ENCODE results near the gene LCN10. TPM values are rescaled to one million over a fixed set of nuclear protein-coding genes. Genes with fewer than 3 reads are reported as not detected.

Gene LCN10
- total RNA-seq, 1 experiment from 2014 or later: 1.5 TPM

- H2BK15ac ChIP-seq (ENCODE audit: low read depth, low read length): no peak overlapping the region
- no peak overlapping the region for H3K56ac ChIP-seq (ENCODE audit: insufficient read length, low read depth, low read length)
- no peaks in the 10 kb centered on the region for H3K9me3 ChIP-seq (ENCODE audit: control insufficient read depth, low read depth, low read length)
- no peak overlapping the region for H2AK5ac ChIP-seq (ENCODE audit: insufficient read length, low read length)
- no peaks in the 10 kb centered on the region for H3K4me1 ChIP-seq (ENCODE audit: insufficient read depth, low read length)
- no peak overlapping the region for H4K8ac ChIP-seq (replicated peaks; ENCODE audit: insufficient read length, low read depth, low read length)
- H3K14ac ChIP-seq (ENCODE audit: insufficient read depth, low read length): no peak overlapping the region
- no peak overlapping the region for H2BK12ac ChIP-seq (ENCODE audit: insufficient read length, low read depth, low read length)
- H3K23me2 ChIP-seq (ENCODE audit: insufficient read length, low read depth, low read length, poor library complexity, severe bottlenecking): peaks cover 7% of the 10 kb centered on the region
- no peak overlapping the region for H4K91ac ChIP-seq (ENCODE audit: insufficient read length, low read depth, low read length)
- H3K4me2 ChIP-seq (ENCODE audit: insufficient read depth, insufficient read length, low read length): no peak overlapping the region
- no peaks in the 10 kb centered on the region for H3K79me2 ChIP-seq (ENCODE audit: insufficient read depth, low read length)
- Mint-ChIP-seq H3K4me1 (no peaks in the 10 kb centered on the region), H3K27ac (no peak overlapping the region), H3K9me3 (no peaks in the 10 kb centered on the region), H3K36me3 (ENCODE audit: insufficient read depth in 1 of 3, low read depth in 3 of 3) (no peaks in the 10 kb centered on the region), H3K27me3 (ENCODE audit: low read depth) (peaks cover 60% of the 10 kb centered on the region), H3K4me3 (no peak overlapping the region)
- no peak overlapping the region for H3K9ac ChIP-seq (ENCODE audit: extremely low read depth, insufficient read length, low read length)
- H3K4ac ChIP-seq (ENCODE audit: low read depth, low read length): no peak overlapping the region
- TF ChIP-seq CTCF (conservative IDR thresholded peaks at IDR 0.05): no peak
- no peak overlapping the region for H3T11ph ChIP-seq (ENCODE audit: low read length)
- no peak overlapping the region for H3K18ac ChIP-seq (ENCODE audit: insufficient read length, low read depth, low read length)
- no peak overlapping the region for H2BK20ac ChIP-seq (ENCODE audit: low read depth, low read length, poor library complexity, severe bottlenecking)
- no peaks in the 10 kb centered on the region for H4K20me1 ChIP-seq (ENCODE audit: control insufficient read depth, insufficient read depth, insufficient read length)
- H2BK120ac ChIP-seq (ENCODE audit: low read depth, low read length, poor library complexity, severe bottlenecking): no peak overlapping the region
- no peak overlapping the region for H2BK5ac ChIP-seq (ENCODE audit: insufficient read length, low read length)
- H2AFZ ChIP-seq (ENCODE audit: low read length): no peak overlapping the region
- no peaks in the 10 kb centered on the region for H3K27me3 ChIP-seq (ENCODE audit: insufficient read depth, low read length)
- H3K23ac ChIP-seq (ENCODE audit: insufficient read length, low read depth, low read length): no peak overlapping the region
- no peak overlapping the region for H3K27ac ChIP-seq (ENCODE audit: insufficient read length, low read depth, low read length)
- no peak for DNase-seq
- no peak overlapping the region for H4K5ac ChIP-seq (ENCODE audit: insufficient read length, low read depth, low read length)
- no CpG with 5 or more reads among the region's 22 CpGs for WGBS (ENCODE audit: extremely low coverage, insufficient read length, low lambda C conversion rate)
- no peaks in the 10 kb centered on the region for H3K79me1 ChIP-seq (ENCODE audit: insufficient read depth, low read depth, low read length, poor library complexity, severe bottlenecking)
These were observed 34.8 kb downstream of the LCN10 start for GRCh38 chr9:136707849-136708517.
